Mucosa of stomach (tissue), 1 donor: ENCODE data around the gene INO80B.

ENCODE experiments used
- H3K27me3 ChIP-seq: one replicate; pipeline ENCODE4 v1.7.0; 2013; ENCODE audit warnings: mild to moderate bottlenecking, low read length; ENCODE audit not compliant: control insufficient read depth, insufficient read depth
- H3K36me3 ChIP-seq: one replicate; pipeline ENCODE4 v1.7.0; 2013; ENCODE audit warnings: low read length; ENCODE audit not compliant: control insufficient read depth, insufficient read depth
- H3K4me1 ChIP-seq: one replicate; pipeline ENCODE4 v1.7.0; 2013; ENCODE audit warnings: mild to moderate bottlenecking, low read length; ENCODE audit not compliant: control insufficient read depth, insufficient read depth
- H3K4me3 ChIP-seq: one replicate; pipeline ENCODE4 v1.7.0; 2013; ENCODE audit warnings: low read length
- H3K9ac ChIP-seq: one replicate; pipeline ENCODE4 v1.7.0; 2013; ENCODE audit warnings: mild to moderate bottlenecking, low read length, moderate library complexity
- H3K9me3 ChIP-seq: one replicate; pipeline ENCODE4 v1.7.0; 2013; ENCODE audit warnings: mild to moderate bottlenecking, low read length, moderate library complexity; ENCODE audit not compliant: control insufficient read depth
- donor health status: Pancreatic carcinoma.

Gene INO80B

GRCh38 chr2:74503506-74504475 is 48.9 kb downstream of the INO80B start:
- Histone ChIP-seq H3K4me3 (peak overlapping the region; percentile 88), H3K4me1 (peaks cover 58% of the 10 kb centered on the region), H3K36me3 (no peaks in the 10 kb centered on the region), H3K9me3 (no peaks in the 10 kb centered on the region), H3K27me3 (peaks cover 33% of the 10 kb centered on the region), H3K9ac (peak overlapping the region; percentile 99)

- Histone ChIP-seq H3K9me3 (no peaks in the 10 kb centered on the region), H3K4me1 (peaks cover 52% of the 10 kb centered on the region), H3K36me3 (no peaks in the 10 kb centered on the region), H3K27me3 (peaks cover 28% of the 10 kb centered on the region), H3K9ac (no peak overlapping the region), H3K4me3 (peak overlapping the region; percentile 88)
Measured at GRCh38 chr2:74504591-74504990, 49.7 kb downstream of the INO80B start.

GRCh38 chr2:74505448-74506246 is 50.8 kb downstream of the INO80B start:
- peaks cover 48% of the 10 kb centered on the region for H3K4me1 ChIP-seq
- H3K4me3 ChIP-seq: no peak overlapping the region
- H3K9ac ChIP-seq: no peak overlapping the region
- H3K9me3 ChIP-seq: no peaks in the 10 kb centered on the region
- H3K36me3 ChIP-seq: no peaks in the 10 kb centered on the region
- peaks cover 28% of the 10 kb centered on the region for H3K27me3 ChIP-seq

GRCh38 chr2:74507145-74507925 is 52.4 kb downstream of the INO80B start, which contains the start of gene PCGF1:
Gene PCGF1, minus strand, starts transcription at chr2:74507695. Its CDS starts 27 bp downstream, at chr2:74507668.
- Histone ChIP-seq H3K9ac (peak within 1 kb of the TSS; percentile 91), H3K4me1 (peaks cover 43% of the 10 kb centered on the region), H3K36me3 (no peaks in the 10 kb centered on the region), H3K27me3 (peaks cover 36% of the 10 kb centered on the region), H3K9me3 (no peaks in the 10 kb centered on the region), H3K4me3 (peak within 1 kb of the TSS; percentile 92)
